Hepatocyte (in vitro differentiated cells): ENCODE data around the gene CCDC93. TPM values are rescaled to one million over a fixed set of nuclear protein-coding genes. Genes with fewer than 3 reads are reported as not detected.

Source experiments
- DNase-seq: peaks from one replicate; pipeline ENCODE4 v3.0.0-alpha.2; 2016; ENCODE audit warnings: low spot score
- H2AFZ ChIP-seq: fragments of 200-600 bp; sonication (generic); 2 replicates; pipeline ENCODE4 v1.6.0; 2016; ENCODE audit warnings: antibody characterized with exemption, mild to moderate bottlenecking
- H3K27ac ChIP-seq: fragments of 200-600 bp; sonication (generic); 2 replicates; pipeline ENCODE4 v1.5.1; 2016; ENCODE audit warnings: mild to moderate bottlenecking
- H3K27me3 ChIP-seq: fragments of 200-600 bp; sonication (generic); 2 replicates; pipeline ENCODE4 v1.6.1; 2016
- H3K36me3 ChIP-seq: fragments of 200-600 bp; sonication (generic); replicated peaks from 2 replicates; pipeline ENCODE4 v1.5.1; 2016; ENCODE audit warnings: low read depth; ENCODE audit not compliant: insufficient read depth
- H3K4me1 ChIP-seq: fragments of 200-600 bp; sonication (generic); 2 replicates; pipeline ENCODE4 v1.5.1; 2016; ENCODE audit warnings: mild to moderate bottlenecking, moderate library complexity; ENCODE audit not compliant: insufficient read depth
- H3K4me2 ChIP-seq: fragments of 200-600 bp; sonication (generic); 2 replicates; pipeline ENCODE4 v1.6.0; 2016
- H3K4me3 ChIP-seq: fragments of 200-600 bp; sonication (generic); 2 replicates; pipeline ENCODE4 v1.5.1; 2016; ENCODE audit warnings: mild to moderate bottlenecking
- H3K79me2 ChIP-seq: fragments of 200-600 bp; sonication (generic); 2 replicates; pipeline ENCODE4 v1.6.0; 2017; ENCODE audit warnings: mild to moderate bottlenecking
- H3K9me2 ChIP-seq: fragments of 200-600 bp; sonication (generic); replicated peaks from 2 replicates; pipeline ENCODE4 v1.6.0; 2017; ENCODE audit warnings: mild to moderate bottlenecking; ENCODE audit not compliant: insufficient read depth
- H3K9me3 ChIP-seq: fragments of 200-600 bp; sonication (generic); 2 replicates; pipeline ENCODE4 v1.5.1; 2016; ENCODE audit warnings: low read depth, mild to moderate bottlenecking
- H4K20me1 ChIP-seq: fragments of 200-600 bp; sonication (generic); 2 replicates; pipeline ENCODE4 v1.6.0; 2016; ENCODE audit warnings: mild to moderate bottlenecking; ENCODE audit not compliant: insufficient read depth, poor library complexity, severe bottlenecking
- EZH2 ChIP-seq: fragments of 200-600 bp; sonication (generic); IDR thresholded peaks from 2 replicates; pipeline ENCODE4 v1.6.1; 2016; ENCODE audit warnings: antibody characterized with exemption, mild to moderate bottlenecking, borderline replicate concordance
- EZH2phosphoT487 ChIP-seq: fragments of 200-600 bp; sonication (generic); IDR thresholded peaks from one replicate; pipeline ENCODE4 v1.6.1; 2018; ENCODE audit warnings: antibody characterized with exemption, mild to moderate bottlenecking, low read depth, moderate library complexity; ENCODE audit not compliant: unreplicated experiment, severe bottlenecking
- WGBS: methylation state at CpG from one replicate; pipeline ENCODE4 v1.1.6; 2016; ENCODE audit warnings: low lambda C conversion rate; ENCODE audit errors: missing lambda C conversion rate; 5-methylcytosine and 5-hydroxymethylcytosine counted together
- polyA plus RNA-seq: library from polyadenylated mRNA; unstranded; fragments of >200 nt; fragmentation: Nextera tagmentation; extraction: Ambion mirVana; gene quantifications from 2 replicates; pipeline ENCODE4 v1.2.1, GENCODE V29; 2016
- total RNA-seq: library from RNA; depleted of rRNA; stranded (reverse); fragments of >200 nt; gene quantifications from 2 replicates; pipeline ENCODE4 v1.2.3, GENCODE V29; 2014
- TF ChIP-seq, protein P1 (sequence below): fragments of 200-600 bp; sonication (generic); IDR thresholded peaks from 2 replicates; pipeline ENCODE4 v1.5.1; 2016; ENCODE audit warnings: antibody characterized with exemption, mild to moderate bottlenecking; ENCODE audit not compliant: poor library complexity

CCDC93 gene
- total and polyA plus RNA-seq, 2 experiments from 2014 or later: 13.2 to 37.4 TPM

DNA sequence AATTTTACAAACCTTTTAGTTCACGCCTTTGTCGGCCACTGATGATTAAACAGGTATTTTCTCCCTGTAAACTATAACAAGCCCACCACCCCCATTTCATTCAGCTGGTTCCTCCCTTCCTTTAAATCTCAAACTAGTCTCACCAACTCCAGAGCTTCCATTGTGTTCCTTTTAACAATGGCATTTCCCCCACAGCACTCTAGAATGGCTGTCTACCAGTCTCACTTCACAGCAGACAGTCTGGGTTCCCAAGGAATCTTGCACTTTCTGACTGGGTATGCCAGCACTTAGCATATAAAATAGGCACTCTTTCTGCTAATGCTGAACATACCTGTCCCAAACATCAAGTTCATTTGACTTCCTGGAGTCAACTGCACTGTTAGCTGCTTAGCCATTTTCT lies 75.3 kb downstream of the CCDC93 start:
- H3K79me2 ChIP-seq: no peaks in the 10 kb centered on the region
- WGBS: 88% methylated on average over 2 of the region's 2 CpGs
- H3K4me3 ChIP-seq: no peak overlapping the region
- TF ChIP-seq EZH2: no peak
- TF ChIP-seq, protein P1, sequence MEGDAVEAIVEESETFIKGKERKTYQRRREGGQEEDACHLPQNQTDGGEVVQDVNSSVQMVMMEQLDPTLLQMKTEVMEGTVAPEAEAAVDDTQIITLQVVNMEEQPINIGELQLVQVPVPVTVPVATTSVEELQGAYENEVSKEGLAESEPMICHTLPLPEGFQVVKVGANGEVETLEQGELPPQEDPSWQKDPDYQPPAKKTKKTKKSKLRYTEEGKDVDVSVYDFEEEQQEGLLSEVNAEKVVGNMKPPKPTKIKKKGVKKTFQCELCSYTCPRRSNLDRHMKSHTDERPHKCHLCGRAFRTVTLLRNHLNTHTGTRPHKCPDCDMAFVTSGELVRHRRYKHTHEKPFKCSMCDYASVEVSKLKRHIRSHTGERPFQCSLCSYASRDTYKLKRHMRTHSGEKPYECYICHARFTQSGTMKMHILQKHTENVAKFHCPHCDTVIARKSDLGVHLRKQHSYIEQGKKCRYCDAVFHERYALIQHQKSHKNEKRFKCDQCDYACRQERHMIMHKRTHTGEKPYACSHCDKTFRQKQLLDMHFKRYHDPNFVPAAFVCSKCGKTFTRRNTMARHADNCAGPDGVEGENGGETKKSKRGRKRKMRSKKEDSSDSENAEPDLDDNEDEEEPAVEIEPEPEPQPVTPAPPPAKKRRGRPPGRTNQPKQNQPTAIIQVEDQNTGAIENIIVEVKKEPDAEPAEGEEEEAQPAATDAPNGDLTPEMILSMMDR: no peak
- TF ChIP-seq EZH2phosphoT487: no peak
- H4K20me1 ChIP-seq: no peaks in the 10 kb centered on the region
- H3K4me2 ChIP-seq: no peak overlapping the region
- no peak for DNase-seq
- H3K27me3 ChIP-seq: no peaks in the 10 kb centered on the region
- H3K4me1 ChIP-seq: no peaks in the 10 kb centered on the region
- no peaks in the 10 kb centered on the region for H3K9me2 ChIP-seq
- H3K9me3 ChIP-seq: no peaks in the 10 kb centered on the region
- H3K27ac ChIP-seq: no peak overlapping the region
- no peaks in the 10 kb centered on the region for H3K36me3 ChIP-seq
- H2AFZ ChIP-seq: no peak overlapping the region

DNA sequence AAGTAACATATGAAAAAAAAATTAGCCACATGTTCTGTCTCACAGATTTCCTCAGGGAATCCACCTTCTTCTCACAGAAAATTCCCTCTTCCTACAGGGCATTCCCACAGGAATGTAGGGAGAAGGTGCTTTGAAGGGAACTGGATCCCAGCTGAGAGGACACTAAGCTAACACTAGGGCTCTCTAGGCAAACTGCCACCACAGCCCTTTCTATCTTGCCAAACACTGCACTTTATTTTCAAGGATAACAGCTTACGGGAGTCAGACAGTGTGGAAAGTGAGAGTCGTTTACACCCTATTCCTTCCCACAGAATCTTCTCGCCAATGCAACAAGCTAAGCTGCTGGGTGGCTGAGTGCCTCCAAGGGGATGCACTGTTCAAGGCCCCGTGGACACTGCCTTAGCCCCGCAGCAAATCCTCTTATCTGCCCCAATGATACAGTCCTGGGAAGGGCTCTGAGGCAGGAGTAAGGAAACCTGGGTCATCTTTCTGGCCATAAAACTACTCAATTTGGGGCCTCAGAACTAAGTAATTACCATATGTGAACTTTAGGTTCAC lies 76.9 kb downstream of the CCDC93 start:
- H3K4me1 ChIP-seq: no peaks in the 10 kb centered on the region
- no peaks in the 10 kb centered on the region for H3K36me3 ChIP-seq
- H2AFZ ChIP-seq: no peak overlapping the region
- H3K9me3 ChIP-seq: no peaks in the 10 kb centered on the region
- DNase-seq: no peak
- no peaks in the 10 kb centered on the region for H4K20me1 ChIP-seq
- H3K27ac ChIP-seq: no peak overlapping the region
- no peak overlapping the region for H3K4me3 ChIP-seq
- WGBS: 74% methylated on average over 5 of the region's 5 CpGs
- TF ChIP-seq, protein P1: no peak
- TF ChIP-seq EZH2: no peak
- TF ChIP-seq EZH2phosphoT487: no peak
- H3K79me2 ChIP-seq: no peaks in the 10 kb centered on the region
- H3K27me3 ChIP-seq: no peaks in the 10 kb centered on the region
- no peaks in the 10 kb centered on the region for H3K9me2 ChIP-seq
- no peak overlapping the region for H3K4me2 ChIP-seq

DNA sequence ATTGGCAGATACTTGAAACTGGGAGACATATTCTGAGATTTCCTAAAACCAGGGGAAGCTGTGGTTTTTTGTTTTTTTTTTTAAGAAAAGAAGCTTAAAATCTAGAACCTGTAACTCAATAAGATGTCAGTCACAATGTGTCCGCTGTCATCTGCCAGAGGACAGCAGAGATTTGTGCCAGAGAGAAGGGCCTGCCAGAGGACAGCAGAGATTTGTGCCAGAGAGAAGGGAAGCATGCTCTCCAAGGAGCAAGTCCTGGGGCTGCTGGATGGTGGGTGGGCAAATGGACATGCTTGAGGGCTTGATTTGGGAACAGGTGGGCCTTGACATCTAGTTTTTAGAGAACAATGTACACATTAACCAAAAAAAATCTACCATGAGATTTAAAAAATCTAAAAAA lies 77.9 kb downstream of the CCDC93 start:
- Histone ChIP-seq H4K20me1 (no peaks in the 10 kb centered on the region), H3K79me2 (no peaks in the 10 kb centered on the region), H2AFZ (no peak overlapping the region), H3K27ac (no peak overlapping the region), H3K4me2 (no peak overlapping the region), H3K9me3 (no peaks in the 10 kb centered on the region), H3K27me3 (no peaks in the 10 kb centered on the region), H3K4me3 (no peak overlapping the region), H3K9me2 (no peaks in the 10 kb centered on the region), H3K36me3 (no peaks in the 10 kb centered on the region), H3K4me1 (no peaks in the 10 kb centered on the region)
- no peak for DNase-seq
- 0% methylated on average over 1 of the region's 1 CpG for WGBS
- TF ChIP-seq EZH2 (no peak), EZH2phosphoT487 (no peak)
- TF ChIP-seq, protein P1: no peak
